Cardiac muscle cell (in vitro differentiated cells and primary cell): ENCODE results near the gene MIOX. TPM values are rescaled to one million over a fixed set of nuclear protein-coding genes. Genes with fewer than 3 reads are reported as not detected.

Experiments used
- DNase-seq, 2 donors: peaks; one replicate each; pipeline versions ENCODE4 v3.0.0 to v3.0.0-alpha.2; 2010 to 2017; ENCODE audit warnings: low read depth in 1 of 2, low spot score in 1 of 2
- H3K27ac ChIP-seq: fragments of 200-600 bp; sonication (generic); 2 replicates; pipeline ENCODE4 v1.5.1; 2016
- H3K27me3 ChIP-seq: fragments of 200-600 bp; sonication (generic); 2 replicates; pipeline ENCODE4 v1.6.0; 2016; ENCODE audit warnings: control low read depth
- H3K36me3 ChIP-seq: fragments of 200-600 bp; sonication (generic); 2 replicates; pipeline ENCODE4 v1.5.1; 2016; ENCODE audit warnings: control low read depth
- H3K4me1 ChIP-seq: fragments of 200-600 bp; sonication (generic); 2 replicates; pipeline ENCODE4 v1.8.1; 2017; ENCODE audit warnings: low read depth, mild to moderate bottlenecking, mixed run types
- H3K4me3 ChIP-seq: fragments of 200-600 bp; sonication (generic); 2 replicates; pipeline ENCODE4 v1.5.1; 2016; ENCODE audit warnings: mild to moderate bottlenecking
- H3K9me3 ChIP-seq: fragments of 200-600 bp; sonication (generic); 2 replicates; pipeline ENCODE4 v1.5.1; 2017; ENCODE audit warnings: low read depth, mild to moderate bottlenecking, control low read depth
- CTCF ChIP-seq: IDR thresholded peaks from 2 replicates; pipeline ENCODE4 v1.5.1; 2012; ENCODE audit warnings: low read depth, mild to moderate bottlenecking, low read length
- polyA plus RNA-seq: library from polyadenylated mRNA; unstranded; fragments of >200 nt; fragmentation: Nextera tagmentation; extraction: Ambion mirVana; gene quantifications from 2 replicates; pipeline ENCODE4 v1.2.1, GENCODE V29; 2016
- total RNA-seq: library from RNA; depleted of rRNA; stranded (reverse); fragments of >200 nt; gene quantifications from 2 replicates; pipeline ENCODE4 v1.2.3, GENCODE V29; 2016

MIOX gene
- total and polyA plus RNA-seq, 2 experiments from 2014 or later: not detected

- Histone ChIP-seq H3K4me3 (no peak overlapping the region), H3K27ac (no peak overlapping the region), H3K4me1 (peaks cover 21% of the 10 kb centered on the region), H3K9me3 (no peaks in the 10 kb centered on the region), H3K27me3 (peaks cover 19% of the 10 kb centered on the region), H3K36me3 (no peaks in the 10 kb centered on the region)
- DNase-seq: no peak
- TF ChIP-seq CTCF: no peak
These were observed 48.5 kb downstream of the MIOX start for GRCh38 chr22:50535113-50535512.

GRCh38 chr22:50536226-50536625 lies 49.6 kb downstream of the MIOX start:
- no peak for DNase-seq
- Histone ChIP-seq H3K9me3 (no peaks in the 10 kb centered on the region), H3K4me1 (peaks cover 21% of the 10 kb centered on the region), H3K27me3 (peaks cover 8% of the 10 kb centered on the region), H3K4me3 (no peak overlapping the region), H3K36me3 (no peaks in the 10 kb centered on the region), H3K27ac (no peak overlapping the region)
- no peak for TF ChIP-seq CTCF

GRCh38 chr22:50537765-50538164 lies 51.1 kb downstream of the MIOX start:
- no peak overlapping the region for H3K27ac ChIP-seq
- H3K4me1 ChIP-seq: peaks cover 17% of the 10 kb centered on the region
- no peaks in the 10 kb centered on the region for H3K27me3 ChIP-seq
- no peak for DNase-seq
- no peak overlapping the region for H3K4me3 ChIP-seq
- H3K9me3 ChIP-seq: no peaks in the 10 kb centered on the region
- TF ChIP-seq CTCF: no peak
- H3K36me3 ChIP-seq: no peaks in the 10 kb centered on the region

Other genes starting within 250 kb of the MIOX start
- 32.9 and 46.1 TPM in 2 replicates for gene TUBGCP6, start 241.8 kb upstream of the MIOX start, total RNA-seq
- 32.6 and 48.3 TPM in 2 replicates for gene TUBGCP6, start 241.8 kb upstream of the MIOX start, polyA plus RNA-seq
- 28.4 and 57.3 TPM in 2 replicates for gene HDAC10, start 235.6 kb upstream of the MIOX start, total RNA-seq
- 19.8 and 20.8 TPM in 2 replicates for gene HDAC10, start 235.6 kb upstream of the MIOX start, polyA plus RNA-seq
- 45.5 and 52.1 TPM in 2 replicates for gene MAPK12, start 225.2 kb upstream of the MIOX start, total RNA-seq
- 61.5 and 67.1 TPM in 2 replicates for gene MAPK12, start 225.2 kb upstream of the MIOX start, polyA plus RNA-seq
- 0.49 and 0.63 TPM in 2 replicates for gene MAPK11, start 216.5 kb upstream of the MIOX start, total RNA-seq
- 0.12 TPM in 1 of 2 replicates, not detected in the other for gene MAPK11, start 216.5 kb upstream of the MIOX start, polyA plus RNA-seq
- gene PLXNB2, start 179.2 kb upstream of the MIOX start, total RNA-seq: 142 and 195 TPM in 2 replicates
- 77.0 and 83.2 TPM in 2 replicates for gene PLXNB2, start 179.2 kb upstream of the MIOX start, polyA plus RNA-seq
- gene DENND6B, start 159.8 kb upstream of the MIOX start, total RNA-seq: 7.0 and 7.9 TPM in 2 replicates
- 10.6 and 13.3 TPM in 2 replicates for gene DENND6B, start 159.8 kb upstream of the MIOX start, polyA plus RNA-seq
- 78.6 and 88.4 TPM in 2 replicates for gene PPP6R2, start 143.5 kb upstream of the MIOX start, total RNA-seq
- 39.8 and 41.4 TPM in 2 replicates for gene PPP6R2, start 143.5 kb upstream of the MIOX start, polyA plus RNA-seq
- gene SBF1, start 11.8 kb upstream of the MIOX start, total RNA-seq: 75.9 and 111 TPM in 2 replicates
- 39.1 and 47.4 TPM in 2 replicates for gene SBF1, start 11.8 kb upstream of the MIOX start, polyA plus RNA-seq
- 0.39 and 1.6 TPM in 2 replicates for gene ADM2, start 5.3 kb upstream of the MIOX start, total RNA-seq
- 0.10 TPM in 1 of 2 replicates, not detected in the other for gene ADM2, start 5.3 kb upstream of the MIOX start, polyA plus RNA-seq
- 79.9 and 91.7 TPM in 2 replicates for gene LMF2, start 20.8 kb downstream of the MIOX start, total RNA-seq
- gene LMF2, start 20.8 kb downstream of the MIOX start, polyA plus RNA-seq: 72.9 and 82.9 TPM in 2 replicates
- gene NCAPH2, start 21.4 kb downstream of the MIOX start, total RNA-seq: 50.3 and 55.0 TPM in 2 replicates
- 47.0 and 59.4 TPM in 2 replicates for gene NCAPH2, start 21.4 kb downstream of the MIOX start, polyA plus RNA-seq
- 4.1 TPM in 1 of 2 replicates, not detected in the other for gene SCO2, start 38.7 kb downstream of the MIOX start, total RNA-seq
- 0.84 and 10.5 TPM in 2 replicates for gene SCO2, start 38.7 kb downstream of the MIOX start, polyA plus RNA-seq
- 2.6 and 7.8 TPM in 2 replicates for gene TYMP, start 43.2 kb downstream of the MIOX start, total RNA-seq
- gene TYMP, start 43.2 kb downstream of the MIOX start, polyA plus RNA-seq: 10.0 and 17.7 TPM in 2 replicates
- gene KLHDC7B, start 59.0 kb downstream of the MIOX start, total RNA-seq: 0.07 and 0.18 TPM in 2 replicates
- gene KLHDC7B, start 59.0 kb downstream of the MIOX start, polyA plus RNA-seq: 0.45 TPM in 1 of 2 replicates, not detected in the other
- gene SYCE3, start 76.1 kb downstream of the MIOX start, total RNA-seq: not detected in 2 replicates
- 3.8 TPM in 1 of 2 replicates, not detected in the other for gene SYCE3, start 76.1 kb downstream of the MIOX start, polyA plus RNA-seq
- gene CPT1B, start 91.6 kb downstream of the MIOX start, total RNA-seq: 25.7 and 39.1 TPM in 2 replicates
- gene CPT1B, start 91.6 kb downstream of the MIOX start, polyA plus RNA-seq: 53.1 and 58.7 TPM in 2 replicates
- 54.6 and 73.4 TPM in 2 replicates for gene CHKB, start 96.0 kb downstream of the MIOX start, total RNA-seq
- 100 and 134 TPM in 2 replicates for gene CHKB, start 96.0 kb downstream of the MIOX start, polyA plus RNA-seq
- 1.7 and 2.4 TPM in 2 replicates for gene MAPK8IP2, start 113.9 kb downstream of the MIOX start, total RNA-seq
- gene MAPK8IP2, start 113.9 kb downstream of the MIOX start, polyA plus RNA-seq: 0.35 and 0.42 TPM in 2 replicates
- gene ARSA, start 141.3 kb downstream of the MIOX start, total RNA-seq: 53.1 and 58.1 TPM in 2 replicates
- 16.4 and 16.8 TPM in 2 replicates for gene ARSA, start 141.3 kb downstream of the MIOX start, polyA plus RNA-seq
- gene SHANK3, start 186.0 kb downstream of the MIOX start, total RNA-seq: 10.9 and 14.4 TPM in 2 replicates
- gene SHANK3, start 186.0 kb downstream of the MIOX start, polyA plus RNA-seq: 3.3 and 4.1 TPM in 2 replicates